Measurements from ENCODE around the gene CDYL. TPM values are rescaled to one million over a fixed set of nuclear protein-coding genes. Genes with fewer than 3 reads are reported as not detected.

Gene CDYL
- total and polyA plus RNA-seq, 7 donors, result 10.0 to 30.0 (median 19.9) TPM

GRCh38 chr6:4756247-4756646 is 20.0 kb upstream of the CDYL start:
- Histone ChIP-seq H3K4me3 (no peak overlapping the region), H3K27ac (no peak overlapping the region), H3K36me3 (ENCODE audit: insufficient read depth in 1 of 2, low read depth in 1 of 2) (no peaks in the 10 kb centered on the region), H3K4me1 (no peaks in the 10 kb centered on the region), H3K9me3 (no peaks in the 10 kb centered on the region), H3K27me3 (ENCODE audit: insufficient read depth in 3 of 3, low read length in 2 of 3) (no peaks in the 10 kb centered on the region)
- DNase-seq, result no peak
- 82 to 88% (median 85%) methylated on average over 2 of the region's 2 CpGs for WGBS, 3 donors
- ATAC-seq, result no peak
- intact Hi-C loops (cut with DNase I), result no loop called here
- no peak for TF ChIP-seq CTCF (IDR thresholded peaks at IDR 0.05)

- TF ChIP-seq CTCF (IDR thresholded peaks at IDR 0.05), result no peak
- WGBS, 3 donors, result 79 to 92% (median 85%) methylated on average over 1 of the region's 1 CpG
- DNase-seq, result no peak
These were observed 16.2 kb upstream of the CDYL start for GRCh38 chr6:4759997-4760396.

GRCh38 chr6:4760773-4761172 is 15.4 kb upstream of the CDYL start:
- H3K4me1 ChIP-seq, result no peaks in the 10 kb centered on the region
- H3K27ac ChIP-seq, result no peak overlapping the region
- peaks cover 14% of the 10 kb centered on the region for H3K9me3 ChIP-seq
- no peak for TF ChIP-seq CTCF (IDR thresholded peaks at IDR 0.05)
- no peak overlapping the region for H3K4me3 ChIP-seq
- intact Hi-C loops (cut with DNase I), result no loop called here
- ATAC-seq, result no peak
- no peak for DNase-seq
- 92 to 97% (median 93%) methylated on average over 3 of the region's 3 CpGs for WGBS, 3 donors
- no peaks in the 10 kb centered on the region for H3K36me3 ChIP-seq (ENCODE audit: insufficient read depth in 1 of 2, low read depth in 1 of 2)
- H3K27me3 ChIP-seq (ENCODE audit: insufficient read depth in 3 of 3, low read length in 2 of 3), result no peaks in the 10 kb centered on the region

More at GRCh38 chr6:4759997-4760396, 16.2 kb upstream of the CDYL start:
- Histone ChIP-seq H3K36me3 (ENCODE audit: insufficient read depth in 1 of 2, low read depth in 1 of 2) (no peaks in the 10 kb centered on the region), H3K27ac (no peak overlapping the region), H3K4me1 (no peaks in the 10 kb centered on the region), H3K27me3 (ENCODE audit: insufficient read depth in 3 of 3, low read length in 2 of 3) (no peaks in the 10 kb centered on the region), H3K4me3 (no peak overlapping the region), H3K9me3 (peaks cover 14% of the 10 kb centered on the region)
- intact Hi-C loops (cut with DNase I), result no loop called here
- no peak for ATAC-seq

GRCh38 chr6:4762294-4762693 is 13.9 kb upstream of the CDYL start:
- no peaks in the 10 kb centered on the region for H3K27me3 ChIP-seq (ENCODE audit: insufficient read depth in 3 of 3, low read length in 2 of 3)
- no peak for DNase-seq
- H3K9me3 ChIP-seq, result peaks cover 14% of the 10 kb centered on the region
- H3K27ac ChIP-seq, result no peak overlapping the region
- H3K36me3 ChIP-seq (ENCODE audit: insufficient read depth in 1 of 2, low read depth in 1 of 2), result no peaks in the 10 kb centered on the region
- H3K4me3 ChIP-seq, result no peak overlapping the region
- no peak for ATAC-seq
- no peak for TF ChIP-seq CTCF (IDR thresholded peaks at IDR 0.05)
- intact Hi-C loops (cut with DNase I), result no loop called here
- H3K4me1 ChIP-seq, result no peaks in the 10 kb centered on the region

GRCh38 chr6:4763921-4764320 is 12.3 kb upstream of the CDYL start:
- no peaks in the 10 kb centered on the region for H3K27me3 ChIP-seq (ENCODE audit: insufficient read depth in 3 of 3, low read length in 2 of 3)
- ATAC-seq (no peak), DNase-seq (no peak)
- no peak overlapping the region for H3K27ac ChIP-seq
- H3K4me3 ChIP-seq, result no peak overlapping the region
- WGBS, 3 donors, result 97 to 100% (median 97%) methylated on average over 1 of the region's 1 CpG
- peaks cover 14% of the 10 kb centered on the region for H3K9me3 ChIP-seq
- no peaks in the 10 kb centered on the region for H3K36me3 ChIP-seq (ENCODE audit: insufficient read depth in 1 of 2, low read depth in 1 of 2)
- no peak for TF ChIP-seq CTCF (IDR thresholded peaks at IDR 0.05)
- intact Hi-C loops (cut with DNase I), result no loop called here
- H3K4me1 ChIP-seq, result no peaks in the 10 kb centered on the region
